ENCODE data around the gene TTC39A. TPM values are rescaled to one million over a fixed set of nuclear protein-coding genes. Genes with fewer than 3 reads are reported as not detected.

TTC39A gene
- total RNA-seq, 1 donor from 2014 or later, result 26.0 TPM

DNA sequence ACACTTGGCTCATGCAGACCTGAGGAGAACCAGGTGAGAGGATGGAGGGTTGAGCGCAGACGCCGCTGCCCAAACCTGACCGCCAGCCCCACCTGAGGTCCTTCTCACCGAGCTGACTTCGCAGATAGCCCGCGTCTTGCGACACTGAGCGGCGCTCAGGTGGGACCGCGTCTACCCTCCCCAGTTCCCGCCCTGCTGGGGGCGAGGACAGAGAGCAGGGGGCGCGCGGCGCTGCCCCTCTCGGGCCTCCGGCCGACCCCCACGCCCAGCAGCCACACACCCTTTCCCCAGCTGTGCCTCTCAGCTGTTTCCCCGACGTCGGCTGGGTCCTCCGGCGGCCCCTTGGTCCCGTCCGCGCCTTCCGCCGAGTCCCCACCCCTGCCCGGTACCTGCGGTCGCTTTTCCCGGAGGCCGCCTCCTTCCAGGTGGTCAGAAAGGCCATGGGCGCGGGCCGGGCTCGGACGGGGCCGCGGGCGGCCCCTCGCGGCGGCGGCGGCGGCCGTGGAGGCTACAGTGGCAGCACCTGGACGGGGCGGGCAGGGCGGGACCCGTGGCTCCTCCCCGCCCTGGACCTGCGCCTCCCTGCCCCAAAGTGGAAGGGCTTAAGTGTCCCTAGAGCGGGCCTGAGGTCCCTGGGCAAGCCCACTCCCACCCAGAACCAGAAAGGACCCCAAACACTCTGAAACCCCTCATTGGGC lies 14.4 kb upstream of the TTC39A start:
- Mint-ChIP-seq H3K4me3 (ENCODE audit: low read depth) (peak overlapping the region; percentile 62), H3K27ac (no peak overlapping the region), H3K4me1 (ENCODE audit: low read depth) (no peaks in the 10 kb centered on the region), H3K27me3 (peaks cover 28% of the 10 kb centered on the region), H3K36me3 (ENCODE audit: insufficient read depth) (no peaks in the 10 kb centered on the region), H3K9me3 (ENCODE audit: low read depth) (no peaks in the 10 kb centered on the region)
- DNase-seq (ENCODE audit: low spot score, unreplicated experiment), result peak; percentile 57
- TF ChIP-seq, protein P1, sequence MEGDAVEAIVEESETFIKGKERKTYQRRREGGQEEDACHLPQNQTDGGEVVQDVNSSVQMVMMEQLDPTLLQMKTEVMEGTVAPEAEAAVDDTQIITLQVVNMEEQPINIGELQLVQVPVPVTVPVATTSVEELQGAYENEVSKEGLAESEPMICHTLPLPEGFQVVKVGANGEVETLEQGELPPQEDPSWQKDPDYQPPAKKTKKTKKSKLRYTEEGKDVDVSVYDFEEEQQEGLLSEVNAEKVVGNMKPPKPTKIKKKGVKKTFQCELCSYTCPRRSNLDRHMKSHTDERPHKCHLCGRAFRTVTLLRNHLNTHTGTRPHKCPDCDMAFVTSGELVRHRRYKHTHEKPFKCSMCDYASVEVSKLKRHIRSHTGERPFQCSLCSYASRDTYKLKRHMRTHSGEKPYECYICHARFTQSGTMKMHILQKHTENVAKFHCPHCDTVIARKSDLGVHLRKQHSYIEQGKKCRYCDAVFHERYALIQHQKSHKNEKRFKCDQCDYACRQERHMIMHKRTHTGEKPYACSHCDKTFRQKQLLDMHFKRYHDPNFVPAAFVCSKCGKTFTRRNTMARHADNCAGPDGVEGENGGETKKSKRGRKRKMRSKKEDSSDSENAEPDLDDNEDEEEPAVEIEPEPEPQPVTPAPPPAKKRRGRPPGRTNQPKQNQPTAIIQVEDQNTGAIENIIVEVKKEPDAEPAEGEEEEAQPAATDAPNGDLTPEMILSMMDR (IDR thresholded peaks at IDR 0.05; ENCODE audit: unreplicated experiment), result peak; percentile 43

DNA sequence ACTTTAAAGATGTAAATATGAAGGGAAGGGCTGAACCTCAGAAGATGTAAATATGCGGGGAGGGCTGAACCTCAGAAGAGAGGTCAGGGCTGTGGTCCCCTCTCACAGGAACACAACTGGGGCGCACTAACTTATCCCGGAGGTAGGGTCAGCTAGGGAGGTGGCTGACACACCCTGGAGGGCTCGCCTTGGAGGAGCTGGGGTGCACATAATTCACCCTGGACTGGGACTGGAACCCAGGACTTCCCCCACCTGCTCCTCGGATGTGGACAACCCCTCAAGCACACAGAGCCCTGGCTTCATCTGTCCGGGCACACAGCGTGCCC lies 13.9 kb upstream of the TTC39A start:
- Mint-ChIP-seq H3K36me3 (ENCODE audit: insufficient read depth) (no peaks in the 10 kb centered on the region), H3K27ac (peak overlapping the region; percentile 62), H3K27me3 (peaks cover 28% of the 10 kb centered on the region), H3K4me1 (ENCODE audit: low read depth) (no peaks in the 10 kb centered on the region), H3K9me3 (ENCODE audit: low read depth) (no peaks in the 10 kb centered on the region), H3K4me3 (ENCODE audit: low read depth) (peak overlapping the region; percentile 29)
- no peak for DNase-seq (ENCODE audit: low spot score, unreplicated experiment)
- TF ChIP-seq, protein P1 (IDR thresholded peaks at IDR 0.05; ENCODE audit: unreplicated experiment), result no peak

DNA sequence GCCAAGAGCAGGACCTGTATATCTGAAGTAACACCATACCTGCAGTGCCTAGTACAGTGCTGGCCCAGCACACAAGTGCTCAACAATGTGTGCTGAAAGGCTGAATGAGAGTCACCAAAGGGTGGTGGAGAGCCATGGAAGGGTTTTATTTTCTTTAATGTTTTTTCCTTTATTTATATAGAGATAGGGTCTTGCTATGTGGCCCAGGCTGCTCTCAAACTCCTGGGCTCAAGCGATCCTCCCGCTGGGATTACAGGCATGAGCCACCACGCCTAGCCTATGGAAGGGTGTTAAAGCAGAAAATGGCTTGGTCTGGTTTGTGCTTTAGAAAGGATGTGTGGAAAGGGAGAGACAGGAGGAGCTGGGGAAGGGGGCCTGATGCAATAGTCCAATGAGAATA lies 13.3 kb upstream of the TTC39A start:
- TF ChIP-seq, protein P1 (IDR thresholded peaks at IDR 0.05; ENCODE audit: unreplicated experiment), result no peak
- Mint-ChIP-seq H3K4me3 (ENCODE audit: low read depth) (peak overlapping the region; percentile 57), H3K9me3 (ENCODE audit: low read depth) (no peaks in the 10 kb centered on the region), H3K36me3 (ENCODE audit: insufficient read depth) (no peaks in the 10 kb centered on the region), H3K4me1 (ENCODE audit: low read depth) (no peaks in the 10 kb centered on the region), H3K27ac (peak overlapping the region; percentile 42), H3K27me3 (peaks cover 28% of the 10 kb centered on the region)
- DNase-seq (ENCODE audit: low spot score, unreplicated experiment), result no peak

DNA sequence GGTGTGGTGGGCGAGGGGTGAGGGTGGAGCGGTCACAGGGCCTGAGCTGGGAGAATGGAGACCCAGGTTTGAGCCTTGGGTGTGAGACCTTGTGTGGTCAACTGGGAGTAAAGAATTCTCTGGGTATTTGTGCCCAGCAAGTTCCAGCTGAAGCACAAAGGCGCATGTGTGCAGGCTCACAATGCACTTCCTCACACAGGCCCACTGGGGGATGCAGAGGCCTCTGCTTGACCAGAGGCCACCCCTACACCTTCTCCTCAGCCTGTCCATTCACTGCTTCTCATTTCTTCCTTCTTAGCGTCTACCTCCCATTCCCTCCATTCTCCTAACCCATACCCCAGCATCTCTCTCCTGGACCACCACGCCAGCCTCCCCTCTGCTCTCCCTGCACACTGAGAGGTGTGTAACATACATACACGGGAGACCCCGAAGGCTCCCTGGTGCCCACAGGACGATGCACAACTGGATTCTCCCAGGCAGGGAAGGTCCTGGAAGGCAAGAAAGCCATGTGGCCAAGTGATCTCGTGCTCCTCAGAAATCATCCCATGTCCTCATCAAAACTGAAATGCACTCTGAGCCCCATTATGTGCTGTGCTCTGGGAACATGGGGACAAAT lies 12.3 kb upstream of the TTC39A start:
- no peaks in the 10 kb centered on the region for H3K9me3 Mint-ChIP-seq (ENCODE audit: low read depth)

DNA sequence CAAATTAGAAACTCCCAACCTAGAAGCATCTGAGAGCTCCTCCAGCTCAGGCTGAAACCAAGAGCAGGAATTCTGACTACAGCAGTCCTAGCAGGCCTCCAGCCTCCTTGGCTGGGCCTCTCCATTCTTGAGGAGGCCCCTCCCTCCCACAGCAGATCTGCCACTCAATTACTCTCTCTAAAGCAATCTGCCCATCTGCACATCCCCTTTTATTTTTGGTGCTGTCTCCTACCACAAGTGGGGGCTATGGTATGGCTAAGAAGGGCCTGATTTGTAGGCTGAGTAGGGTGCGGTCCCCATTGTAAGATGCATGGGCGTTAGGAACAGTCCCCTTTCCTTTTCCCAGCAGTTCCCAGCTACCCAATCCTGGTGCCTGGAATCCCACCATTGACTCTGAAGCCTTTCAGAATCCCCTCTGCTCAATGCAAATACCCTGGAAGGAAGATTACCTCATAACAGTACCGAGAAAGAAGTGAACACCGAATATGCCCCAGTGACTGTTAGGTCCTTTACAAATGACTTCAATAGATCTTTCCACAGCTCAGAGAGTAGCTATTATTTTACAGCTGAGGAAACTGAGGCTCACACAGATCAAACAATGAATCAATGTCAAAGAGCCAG lies 11.6 kb upstream of the TTC39A start:
- H3K4me1 Mint-ChIP-seq (ENCODE audit: low read depth), result peaks cover 3% of the 10 kb centered on the region
- no peaks in the 10 kb centered on the region for H3K36me3 Mint-ChIP-seq (ENCODE audit: insufficient read depth)
- peaks cover 28% of the 10 kb centered on the region for H3K27me3 Mint-ChIP-seq
- DNase-seq (ENCODE audit: low spot score, unreplicated experiment), result no peak
- H3K9me3 Mint-ChIP-seq (ENCODE audit: low read depth), result no peaks in the 10 kb centered on the region
- no peak overlapping the region for H3K4me3 Mint-ChIP-seq (ENCODE audit: low read depth)
- H3K27ac Mint-ChIP-seq, result no peak overlapping the region
- TF ChIP-seq, protein P1 (IDR thresholded peaks at IDR 0.05; ENCODE audit: unreplicated experiment), result no peak

More for the DNA sequence above, 12.3 kb upstream of the TTC39A start:
- Mint-ChIP-seq H3K27ac (no peak overlapping the region), H3K4me1 (ENCODE audit: low read depth) (peaks cover under 1% of the 10 kb centered on the region), H3K36me3 (ENCODE audit: insufficient read depth) (no peaks in the 10 kb centered on the region), H3K27me3 (peaks cover 28% of the 10 kb centered on the region), H3K4me3 (ENCODE audit: low read depth) (no peak overlapping the region)
- no peak for DNase-seq (ENCODE audit: low spot score, unreplicated experiment)
- TF ChIP-seq, protein P1 (IDR thresholded peaks at IDR 0.05; ENCODE audit: unreplicated experiment), result no peak

Measured in progenitor cell of endocrine pancreas (in vitro differentiated cells).